Fibroblast of lung (primary cell): ENCODE data around the gene MAP3K2.

Experiments used
- EZH2 ChIP-seq: IDR thresholded peaks from 2 replicates; pipeline ENCODE4 v1.5.1; 2012; ENCODE audit warnings: low read length, control low read depth, mild to moderate bottlenecking; ENCODE audit errors: missing control alignments
- TF ChIP-seq, protein P1 (sequence below), 2 donors: IDR thresholded peaks in 1 of 2; conservative IDR thresholded peaks in 1 of 2; 1 replicate in 1 of 2; 2 replicates in 1 of 2; pipeline ENCODE4 v1.5.1; 2011 to 2012; ENCODE audit warnings: low read length in 2 of 2, control low read depth in 1 of 2, inconsistent platforms in 1 of 2, low read depth in 1 of 2, mild to moderate bottlenecking in 1 of 2

DNA sequence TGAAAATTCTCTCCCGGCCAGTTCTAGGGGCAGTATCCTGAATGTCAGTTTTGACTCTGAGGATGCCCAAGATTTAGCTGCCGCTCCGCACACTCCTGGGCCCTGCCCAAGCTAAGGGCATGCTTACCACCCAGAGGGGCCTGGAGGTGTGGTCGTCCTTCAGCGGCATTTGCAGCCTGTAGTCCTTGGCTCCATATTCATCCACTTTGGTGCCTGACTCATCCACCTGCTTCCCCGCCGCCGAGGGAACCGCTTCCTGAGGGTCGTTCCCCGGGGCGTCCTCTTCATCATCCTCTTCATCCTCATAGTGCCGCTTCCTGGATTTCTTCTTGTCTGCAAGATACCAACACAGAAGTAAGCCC is 94.4 kb downstream of the MAP3K2 start:
- TF ChIP-seq, protein P1, sequence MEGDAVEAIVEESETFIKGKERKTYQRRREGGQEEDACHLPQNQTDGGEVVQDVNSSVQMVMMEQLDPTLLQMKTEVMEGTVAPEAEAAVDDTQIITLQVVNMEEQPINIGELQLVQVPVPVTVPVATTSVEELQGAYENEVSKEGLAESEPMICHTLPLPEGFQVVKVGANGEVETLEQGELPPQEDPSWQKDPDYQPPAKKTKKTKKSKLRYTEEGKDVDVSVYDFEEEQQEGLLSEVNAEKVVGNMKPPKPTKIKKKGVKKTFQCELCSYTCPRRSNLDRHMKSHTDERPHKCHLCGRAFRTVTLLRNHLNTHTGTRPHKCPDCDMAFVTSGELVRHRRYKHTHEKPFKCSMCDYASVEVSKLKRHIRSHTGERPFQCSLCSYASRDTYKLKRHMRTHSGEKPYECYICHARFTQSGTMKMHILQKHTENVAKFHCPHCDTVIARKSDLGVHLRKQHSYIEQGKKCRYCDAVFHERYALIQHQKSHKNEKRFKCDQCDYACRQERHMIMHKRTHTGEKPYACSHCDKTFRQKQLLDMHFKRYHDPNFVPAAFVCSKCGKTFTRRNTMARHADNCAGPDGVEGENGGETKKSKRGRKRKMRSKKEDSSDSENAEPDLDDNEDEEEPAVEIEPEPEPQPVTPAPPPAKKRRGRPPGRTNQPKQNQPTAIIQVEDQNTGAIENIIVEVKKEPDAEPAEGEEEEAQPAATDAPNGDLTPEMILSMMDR (conservative IDR thresholded peaks at IDR 0.05 in 1 of 2, IDR thresholded peaks at IDR 0.05 in 1 of 2; ENCODE audit: low read depth in 1 of 2, low read length in 2 of 2), result no peak
- TF ChIP-seq EZH2, result no peak
